ENCODE measurements around the gene ZNF549.
A peak's percentile ranks its signal among the peaks of the same experiment; 100 is the strongest.
"Not testable (repeated sequence)": the region's sequence is repeated elsewhere in the genome, so short reads cannot be mapped to it uniquely, and the experiment has no call there.

The ZNF549 gene

GRCh38 chr19:57527136-57527881 is at the start of gene ZNF549:
Gene ZNF549 (plus strand): TSS chr19:57527356. CDS start chr19:57527574, 218 bp downstream.
- DNase-seq, result peak; percentile 95

DNA sequence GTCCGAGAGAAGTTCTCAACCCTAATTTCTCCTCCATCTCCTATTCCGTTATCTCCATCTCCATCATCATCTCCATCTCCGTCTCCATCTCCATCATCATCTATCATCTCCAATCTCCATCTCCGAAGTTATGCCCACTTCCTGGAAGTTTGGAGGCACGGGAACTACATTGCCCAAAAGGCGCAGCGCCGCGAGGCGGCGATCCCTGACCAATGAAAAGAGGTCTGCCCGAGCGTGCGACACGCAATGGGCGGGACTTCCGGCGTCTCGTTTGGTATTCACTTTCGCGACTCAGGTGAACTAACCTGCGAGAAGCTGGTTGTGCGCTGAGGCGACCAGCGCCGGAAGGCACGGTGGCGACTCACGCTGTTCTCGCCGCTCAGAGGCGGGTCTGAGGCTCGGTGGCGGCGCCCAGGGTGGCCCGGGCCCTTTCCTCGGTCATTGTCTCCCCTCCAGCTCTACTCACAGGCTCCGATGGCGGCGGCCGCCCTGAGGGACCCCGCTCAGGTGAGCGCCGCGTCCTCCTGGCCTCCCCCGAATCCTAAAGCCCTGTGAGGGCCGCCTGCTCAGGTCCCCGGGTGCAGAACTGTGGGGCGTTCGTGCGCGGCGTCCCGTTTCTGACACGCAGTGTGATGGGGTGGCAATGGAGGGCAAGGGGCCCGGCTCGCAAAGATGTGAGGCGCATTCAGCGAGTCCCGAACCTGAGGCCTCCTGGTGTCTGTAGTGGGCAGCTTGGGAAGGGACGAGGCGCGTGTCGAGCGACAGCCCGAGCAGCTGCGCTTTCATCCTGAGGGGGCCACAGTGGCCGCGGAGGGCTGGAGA is 39.5 kb upstream of the ZNF549 start, which contains the start of gene ZNF419:
Gene ZNF419, plus strand, starts transcription at position 274 of the 822 bp plus-strand sequence. Its CDS starts 201 bp downstream, at position 475.
- DNase-seq, result peak; percentile 97

GRCh38 chr19:57488299-57488644 is 38.9 kb upstream of the ZNF549 start:
- not testable (repeated sequence) for DNase-seq

- DNase-seq, result not testable (repeated sequence)
These were observed 27.9 kb upstream of the ZNF549 start for GRCh38 chr19:57499332-57499679.

- DNase-seq, result peak; percentile 98
These were observed 27.3 kb upstream of the ZNF549 start, which contains the start of gene ZNF773 for GRCh38 chr19:57499680-57500395. Gene ZNF773 (plus strand): TSS chr19:57499938. CDS start chr19:57500081, 143 bp downstream.

DNA sequence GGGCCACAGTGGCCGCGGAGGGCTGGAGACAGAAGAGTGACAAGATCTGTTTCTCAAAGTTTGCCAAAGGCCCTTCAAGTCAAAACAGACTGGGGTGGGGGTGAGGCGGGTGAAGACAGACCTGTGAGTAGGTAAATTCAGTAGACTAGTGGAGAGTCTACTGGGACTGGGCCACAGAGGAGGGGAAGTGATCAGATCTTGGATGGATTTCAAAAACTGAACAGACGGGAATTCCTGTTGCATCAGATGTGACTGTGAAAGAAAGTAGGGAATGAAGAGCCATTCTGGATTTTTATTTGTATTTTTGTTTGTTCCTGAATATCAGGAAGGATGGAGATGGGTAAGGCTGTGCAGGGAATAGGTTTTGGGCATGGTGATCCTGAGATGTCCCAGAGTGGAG is 26.8 kb upstream of the ZNF549 start:
- not testable (repeated sequence) for DNase-seq

GRCh38 chr19:57506163-57506562 is 21.0 kb upstream of the ZNF549 start:
- no peak for DNase-seq

DNA sequence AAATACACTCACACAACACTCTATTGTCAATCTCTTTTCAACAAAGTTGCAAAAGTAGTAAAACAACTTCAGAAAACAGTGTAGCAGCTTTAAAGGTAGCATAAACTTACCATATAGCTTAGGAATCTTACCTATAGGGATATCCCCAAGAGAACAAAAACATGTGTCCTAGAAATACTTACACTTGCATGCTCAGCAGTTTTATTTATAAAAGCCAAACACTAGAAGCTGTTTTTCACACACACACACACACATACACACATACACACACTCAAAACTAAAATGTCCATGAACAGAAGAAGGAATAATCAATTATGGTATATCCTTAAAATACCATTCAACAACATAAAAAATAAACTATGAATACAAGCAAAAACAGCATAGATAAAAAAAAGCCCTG is 15.7 kb upstream of the ZNF549 start:
- no peak for DNase-seq

DNA sequence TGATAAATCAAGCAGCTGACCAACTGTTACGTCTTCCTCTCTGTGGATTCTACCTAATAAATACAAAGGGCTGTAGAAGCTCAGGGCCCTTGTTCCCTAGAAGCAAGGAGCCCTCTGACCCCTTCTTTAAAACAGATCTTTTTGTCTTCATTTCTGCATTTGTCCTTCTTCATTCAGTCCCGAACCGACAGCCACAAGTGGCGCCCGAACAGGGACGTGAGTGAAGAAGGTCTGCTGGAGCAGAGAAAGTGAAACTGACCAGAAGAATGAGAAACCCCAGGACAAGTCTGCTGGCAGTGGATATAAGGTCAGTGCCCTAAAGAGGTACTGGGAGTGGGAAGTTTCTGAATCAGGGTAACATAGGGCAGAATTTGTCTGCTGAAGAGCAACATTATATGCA is 14.3 kb upstream of the ZNF549 start:
- DNase-seq, result peak; percentile 16

DNA sequence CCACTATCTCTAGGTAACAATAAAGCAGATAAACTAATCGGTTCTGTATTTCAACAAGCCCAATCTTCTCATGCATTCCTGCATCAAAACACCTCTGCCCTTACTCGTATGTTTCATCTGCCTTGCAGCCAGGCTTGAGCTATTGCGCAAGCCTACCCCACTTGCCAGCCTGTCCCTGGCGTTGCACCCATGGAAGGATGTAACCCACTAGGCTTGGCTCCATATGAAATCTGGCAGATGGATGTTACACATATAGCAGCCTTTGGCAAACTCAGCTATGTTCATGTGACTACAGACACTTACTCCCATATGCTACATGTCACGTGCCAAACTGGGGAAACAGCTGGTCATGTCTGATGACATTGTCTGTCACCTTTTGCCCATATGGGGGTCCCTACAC is 11.9 kb upstream of the ZNF549 start:
- no peak for DNase-seq

GRCh38 chr19:57518021-57518420 is 9.1 kb upstream of the ZNF549 start:
- DNase-seq, result not testable (repeated sequence)

GRCh38 chr19:57537953-57538547 is 10.9 kb downstream of the ZNF549 start:
- DNase-seq, result peak; percentile 10

GRCh38 chr19:57546513-57546912 is 19.4 kb downstream of the ZNF549 start:
- DNase-seq, result no peak

DNA sequence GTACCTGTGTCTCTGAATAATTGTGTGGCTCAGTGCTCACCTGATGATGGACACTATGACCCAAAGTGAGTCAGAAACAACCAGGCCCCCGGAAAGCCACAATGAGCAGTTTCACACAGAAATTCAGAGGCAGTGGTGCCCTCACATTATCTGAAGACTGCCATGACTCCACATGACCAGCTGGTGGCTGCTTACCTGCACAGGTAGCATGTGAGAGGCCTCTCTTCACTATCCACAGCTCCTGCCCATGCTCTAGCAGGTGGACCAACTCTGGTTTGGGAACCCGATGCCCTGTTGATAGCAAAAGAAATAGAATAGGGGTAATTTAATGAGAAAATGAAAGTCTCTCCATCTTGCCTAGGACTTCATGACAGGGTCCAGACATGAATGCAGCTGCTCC is 25.3 kb downstream of the ZNF549 start:
- DNase-seq, result no peak

GRCh38 chr19:57557659-57558058 is 30.5 kb downstream of the ZNF549 start:
- DNase-seq, result no peak

GRCh38 chr19:57558525-57558924 is 31.4 kb downstream of the ZNF549 start:
- peak; percentile 24 for DNase-seq

- peak; percentile 41 for DNase-seq
These were observed 31.9 kb downstream of the ZNF549 start for GRCh38 chr19:57559008-57559403.

DNA sequence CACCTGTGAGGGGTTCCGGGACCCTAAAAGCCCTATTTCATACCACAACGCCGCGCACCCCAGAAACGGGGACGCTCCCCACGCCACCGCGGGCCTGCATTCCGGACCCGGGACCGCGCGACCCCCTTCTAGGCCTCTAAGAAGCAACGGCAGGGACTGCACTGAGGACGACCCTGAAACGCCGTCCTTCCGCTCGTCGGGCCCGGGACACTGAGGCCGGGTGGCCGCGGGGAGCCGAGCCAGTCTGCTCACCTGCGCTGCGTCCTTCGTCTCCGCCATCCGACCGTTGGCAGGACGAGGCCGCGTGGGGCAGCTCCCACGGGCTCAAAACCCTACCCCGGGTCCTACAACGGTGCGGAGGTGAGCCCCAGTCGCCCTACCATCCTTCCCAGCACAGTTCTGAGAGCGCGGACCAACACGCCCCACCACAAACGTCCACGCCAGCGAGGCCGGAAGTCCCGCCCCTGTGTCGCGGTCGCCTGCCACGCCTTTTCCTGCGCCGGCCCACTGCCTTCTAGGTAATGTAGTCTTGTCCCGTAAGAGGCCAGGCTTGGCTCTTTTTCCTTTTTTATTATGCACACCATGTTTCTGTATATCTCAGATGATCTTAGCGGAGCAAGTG is 32.4 kb downstream of the ZNF549 start, which contains the start of gene ZNF550:
Gene ZNF550, minus strand, starts transcription at position 460 of the 622 bp plus-strand sequence. Its CDS starts 181 bp downstream, at position 279.
- DNase-seq, result peak; percentile 93

DNA sequence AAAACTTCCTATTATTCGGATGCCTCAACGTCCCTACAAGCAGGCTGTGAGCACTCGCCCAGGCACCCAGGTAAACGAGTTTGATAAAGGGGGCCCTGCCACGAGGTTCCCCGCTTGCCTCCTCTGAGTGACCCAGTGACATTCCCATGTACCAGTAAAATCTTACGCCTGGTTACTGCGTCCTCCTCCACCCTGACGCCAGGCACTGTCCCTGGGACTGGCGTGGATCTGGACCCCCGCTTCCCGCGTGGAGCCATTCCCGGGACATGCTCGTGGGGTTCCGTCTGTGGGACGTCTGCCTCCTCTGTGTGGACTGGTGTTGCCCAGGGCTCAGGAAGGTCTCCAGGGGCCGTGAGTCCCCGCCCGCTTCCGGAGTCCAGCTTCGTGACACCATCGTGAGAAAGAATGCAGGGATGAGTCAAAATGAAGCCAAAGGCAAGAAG is 32.9 kb downstream of the ZNF549 start:
- peak; percentile 34 for DNase-seq

GRCh38 chr19:57563547-57563946 is 36.4 kb downstream of the ZNF549 start:
- DNase-seq, result no peak

DNA sequence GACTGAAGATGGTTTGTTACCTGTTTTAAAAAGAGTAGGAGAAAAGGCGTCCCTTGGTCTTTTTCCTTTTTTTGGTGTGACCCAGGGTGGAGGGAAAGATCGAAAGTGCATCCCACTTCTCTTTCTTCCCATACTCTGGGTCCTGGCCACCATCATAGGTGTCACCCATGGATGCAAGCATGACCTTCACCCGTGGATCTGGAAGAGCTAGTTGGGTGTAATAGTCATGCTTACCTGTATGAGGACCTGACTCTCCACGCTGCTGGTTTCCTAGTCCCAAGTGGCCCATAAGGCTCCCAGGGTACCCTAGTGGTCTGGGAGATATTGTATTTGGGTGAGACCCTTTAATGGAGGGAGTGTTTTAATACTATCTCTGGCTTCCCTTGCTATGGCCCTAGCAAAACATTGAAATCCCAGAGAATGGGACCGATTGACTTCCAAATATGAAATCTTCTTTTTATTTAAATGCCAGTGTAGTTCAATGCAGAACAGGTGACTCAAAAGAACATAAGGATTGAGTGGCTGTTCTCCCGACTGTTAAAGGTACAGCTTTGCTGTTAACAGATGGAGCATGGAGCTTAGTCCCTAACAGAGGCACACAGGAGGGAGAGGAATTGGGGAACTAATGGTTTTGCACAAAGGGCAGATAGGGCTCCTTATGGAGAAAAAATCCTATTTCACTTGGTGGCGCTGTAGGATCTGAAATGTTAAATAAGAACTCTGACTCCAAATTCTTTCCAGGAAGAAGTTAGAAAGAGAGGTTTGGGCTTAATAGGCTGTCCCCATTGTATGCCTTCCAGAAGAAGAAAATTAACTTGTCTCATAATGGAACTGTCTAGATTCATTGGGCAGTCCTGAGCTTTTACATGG is 39.5 kb downstream of the ZNF549 start:
- DNase-seq, result no peak

Data from eye (tissue), 1 donor.